ENCODE data around the gene OLIG2.

Gene OLIG2

DNA sequence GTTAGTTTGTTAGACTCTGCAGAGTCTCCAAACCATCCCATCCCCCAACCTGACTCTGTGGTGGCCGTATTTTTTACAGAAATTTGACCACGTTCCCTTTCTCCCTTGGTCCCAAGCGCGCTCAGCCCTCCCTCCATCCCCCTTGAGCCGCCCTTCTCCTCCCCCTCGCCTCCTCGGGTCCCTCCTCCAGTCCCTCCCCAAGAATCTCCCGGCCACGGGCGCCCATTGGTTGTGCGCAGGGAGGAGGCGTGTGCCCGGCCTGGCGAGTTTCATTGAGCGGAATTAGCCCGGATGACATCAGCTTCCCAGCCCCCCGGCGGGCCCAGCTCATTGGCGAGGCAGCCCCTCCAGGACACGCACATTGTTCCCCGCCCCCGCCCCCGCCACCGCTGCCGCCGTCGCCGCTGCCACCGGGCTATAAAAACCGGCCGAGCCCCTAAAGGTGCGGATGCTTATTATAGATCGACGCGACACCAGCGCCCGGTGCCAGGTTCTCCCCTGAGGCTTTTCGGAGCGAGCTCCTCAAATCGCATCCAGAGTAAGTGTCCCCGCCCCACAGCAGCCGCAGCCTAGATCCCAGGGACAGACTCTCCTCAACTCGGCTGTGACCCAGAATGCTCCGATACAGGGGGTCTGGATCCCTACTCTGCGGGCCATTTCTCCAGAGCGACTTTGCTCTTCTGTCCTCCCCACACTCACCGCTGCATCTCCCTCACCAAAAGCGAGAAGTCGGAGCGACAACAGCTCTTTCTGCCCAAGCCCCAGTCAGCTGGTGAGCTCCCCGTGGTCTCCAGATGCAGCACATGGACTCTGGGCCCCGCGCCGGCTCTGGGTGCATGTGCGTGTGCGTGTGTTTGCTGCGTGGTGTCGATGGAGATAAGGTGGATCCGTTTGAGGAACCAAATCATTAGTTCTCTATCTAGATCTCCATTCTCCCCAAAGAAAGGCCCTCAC is at the start of gene OLIG2:
TSS of gene OLIG2 (plus strand) at position 447 of the 954 bp plus-strand sequence. CDS start 928 bp downstream, outside the sequence.
- no peak for DNase-seq

- no peak for DNase-seq
These were observed 48.9 kb upstream of the OLIG2 start for GRCh38 chr21:32976791-32977190.

DNA sequence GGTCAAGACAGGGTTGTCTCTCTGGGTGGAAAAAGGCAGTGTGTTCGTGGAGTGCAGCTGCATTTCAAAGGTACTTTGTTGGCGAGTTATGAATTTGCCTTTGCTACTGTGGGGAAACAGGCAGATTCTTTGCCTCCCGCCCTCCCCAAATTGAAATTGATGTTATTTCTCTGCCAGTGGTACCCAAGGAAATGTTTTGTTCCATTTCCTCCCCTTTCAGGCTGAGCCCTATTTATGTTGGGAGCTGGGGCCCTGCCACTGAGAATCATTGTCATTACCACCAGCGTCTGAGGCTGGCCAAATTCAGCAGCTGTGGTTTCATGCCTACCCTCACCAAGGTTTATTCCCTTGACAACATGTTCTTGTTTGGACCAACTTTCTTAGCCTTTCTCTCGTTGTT is 48.5 kb upstream of the OLIG2 start:
- no peak for DNase-seq

DNA sequence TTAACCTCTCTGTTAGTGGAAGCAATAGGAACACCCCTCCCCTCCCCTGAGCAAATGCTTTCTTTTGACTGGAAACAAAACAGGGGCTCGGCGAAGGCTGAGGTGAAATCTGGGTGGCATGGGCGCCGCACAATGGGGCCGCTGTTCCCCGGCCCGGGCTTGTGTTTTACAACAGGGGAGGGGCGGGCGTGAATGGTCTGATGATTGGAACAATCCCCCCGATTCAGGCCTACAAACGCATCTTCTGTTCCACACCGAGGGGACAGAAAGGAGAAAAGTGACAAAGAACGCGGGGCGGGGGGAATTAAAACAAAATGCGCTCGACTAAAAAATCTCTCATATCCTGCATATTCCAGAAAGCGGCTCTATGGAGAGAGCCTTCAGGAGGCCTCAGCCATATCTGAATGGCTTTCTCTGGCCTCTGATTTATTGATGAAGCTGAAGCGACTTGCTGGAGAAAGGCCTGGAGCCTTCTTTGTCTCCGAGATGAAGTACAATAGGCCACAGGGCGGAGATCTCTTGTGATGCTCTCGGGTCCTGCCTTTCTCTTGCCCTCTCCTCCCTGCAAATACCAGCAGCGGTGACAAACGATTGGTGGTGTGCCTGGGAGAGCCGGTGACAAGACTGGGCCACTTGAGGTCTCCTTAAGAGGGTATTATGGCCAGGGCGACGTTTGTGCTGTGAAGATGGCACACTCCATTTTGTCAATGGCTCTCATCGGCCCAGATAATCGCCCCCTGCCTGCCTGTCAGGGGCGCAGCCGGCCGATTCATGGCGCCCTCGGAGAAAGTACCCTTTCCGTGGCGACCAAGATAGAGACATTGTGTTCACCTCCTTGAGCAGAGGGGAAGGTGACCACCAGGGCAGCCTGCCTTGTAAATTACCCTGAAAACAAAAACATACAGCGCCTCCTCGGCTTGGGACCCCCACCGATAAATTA is 47.1 kb upstream of the OLIG2 start:
- DNase-seq: no peak

- no peak for DNase-seq
These were observed 46.0 kb upstream of the OLIG2 start for GRCh38 chr21:32979598-32980268.

GRCh38 chr21:32981096-32981495 is 44.6 kb upstream of the OLIG2 start:
- DNase-seq: no peak

DNA sequence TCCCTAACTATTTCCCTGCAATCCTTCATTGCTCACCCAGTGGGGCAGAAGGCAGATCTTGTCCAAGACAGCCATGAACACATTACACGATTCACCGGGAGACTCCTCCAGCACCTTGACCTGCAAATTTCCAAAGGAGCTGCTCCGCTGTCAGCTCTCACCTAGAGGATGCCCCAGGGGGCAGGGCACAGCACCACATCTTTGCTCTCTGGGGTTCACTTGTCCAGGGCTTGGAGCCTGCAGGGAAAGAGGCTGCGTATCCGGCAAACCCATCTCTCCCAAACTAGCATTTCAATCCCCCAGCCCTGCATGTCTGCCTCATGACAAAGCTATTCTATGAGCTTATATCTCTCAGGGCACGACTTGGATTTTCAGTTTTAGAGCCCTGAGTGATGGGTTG is 35.1 kb upstream of the OLIG2 start:
- DNase-seq: no peak

DNA sequence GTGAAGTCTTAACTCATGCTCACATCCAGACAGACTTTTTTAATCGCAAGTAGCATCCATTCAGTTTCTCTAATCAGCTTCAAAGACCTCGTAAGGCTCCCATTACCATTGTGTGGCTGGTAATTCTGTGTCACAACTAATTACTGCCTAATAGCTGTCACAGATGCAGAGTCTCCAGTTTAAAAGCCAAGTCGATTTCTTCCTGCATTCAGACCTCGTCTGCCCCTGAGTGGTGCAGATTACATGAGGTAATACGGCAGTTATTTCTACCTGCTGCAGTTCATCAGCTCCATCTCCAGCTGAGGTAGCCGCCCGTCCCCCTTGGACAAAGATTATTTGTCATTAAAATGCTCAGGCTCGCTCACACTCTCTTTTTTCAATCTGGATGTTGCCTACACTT is 34.4 kb upstream of the OLIG2 start:
- DNase-seq: no peak

DNA sequence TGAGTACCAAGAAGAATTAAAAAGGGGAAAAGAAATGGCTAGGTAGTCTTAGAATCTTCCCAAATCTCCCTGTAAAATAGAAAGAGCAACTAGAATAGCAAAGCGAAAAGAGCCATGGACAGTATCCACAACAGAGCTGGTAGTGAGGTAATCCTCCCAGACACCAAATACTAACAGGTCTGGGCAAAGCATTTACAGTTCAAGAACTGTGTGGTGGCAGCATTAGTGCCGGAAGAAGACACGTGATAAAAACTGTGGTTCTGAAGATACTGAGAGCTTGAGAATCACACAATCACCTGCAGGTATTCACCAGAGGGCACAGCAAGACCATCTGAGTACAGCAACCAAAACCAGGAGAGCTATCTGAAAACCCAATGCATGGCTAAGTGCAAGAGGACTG is 31.8 kb upstream of the OLIG2 start:
- no peak for DNase-seq

- no peak for DNase-seq
These were observed 31.4 kb upstream of the OLIG2 start for GRCh38 chr21:32994305-32994704.

GRCh38 chr21:33007747-33008146 is 18.0 kb upstream of the OLIG2 start:
- DNase-seq: no peak

GRCh38 chr21:33008333-33009051 is 17.2 kb upstream of the OLIG2 start:
- DNase-seq: no peak

GRCh38 chr21:33010931-33011330 is 14.8 kb upstream of the OLIG2 start:
- DNase-seq: no peak

- DNase-seq: no peak
These were observed 14.3 kb upstream of the OLIG2 start for GRCh38 chr21:33011462-33011861.

DNA sequence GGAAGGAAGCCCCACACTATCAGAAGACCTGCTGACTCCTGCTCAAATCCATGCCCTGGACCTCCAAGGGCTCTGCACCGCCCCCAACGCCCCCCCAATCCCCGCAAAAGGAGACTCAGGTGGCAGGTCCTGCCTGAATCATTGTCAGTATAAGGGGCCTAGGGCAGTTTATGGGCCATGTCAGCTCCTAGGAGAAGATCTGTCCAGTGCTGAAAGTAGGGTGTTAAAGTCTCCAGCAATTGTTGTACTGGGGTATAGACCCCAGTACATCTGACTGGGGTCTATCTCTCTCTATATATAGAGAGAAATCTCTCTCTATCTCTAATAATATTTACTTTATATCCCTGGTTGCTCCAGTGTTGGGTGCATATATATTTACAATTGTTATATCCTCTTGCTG is 12.1 kb upstream of the OLIG2 start:
- no peak for DNase-seq

GRCh38 chr21:33014331-33014730 is 11.4 kb upstream of the OLIG2 start:
- DNase-seq: no peak

DNA sequence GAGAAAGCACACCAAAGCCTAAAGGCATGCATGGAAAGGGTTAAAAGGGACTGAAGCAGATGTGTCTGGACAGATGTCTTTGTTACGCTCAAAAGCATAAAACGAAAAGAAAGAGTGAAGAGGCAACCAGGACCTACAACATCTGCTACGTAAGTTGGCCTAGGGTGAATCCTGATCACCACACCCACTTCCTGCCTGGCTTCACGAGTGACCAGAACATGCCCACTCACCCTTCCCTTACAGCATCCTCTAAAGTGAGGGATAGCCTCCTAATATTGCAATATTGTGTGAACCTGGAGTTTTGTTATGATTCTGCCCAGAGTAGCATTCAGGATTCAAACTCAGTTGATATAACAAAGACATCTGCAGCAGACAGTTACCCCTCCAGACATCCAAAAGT is 10.6 kb upstream of the OLIG2 start:
- no peak for DNase-seq

- DNase-seq: no peak
These were observed 10.0 kb upstream of the OLIG2 start for GRCh38 chr21:33015756-33016155.

DNA sequence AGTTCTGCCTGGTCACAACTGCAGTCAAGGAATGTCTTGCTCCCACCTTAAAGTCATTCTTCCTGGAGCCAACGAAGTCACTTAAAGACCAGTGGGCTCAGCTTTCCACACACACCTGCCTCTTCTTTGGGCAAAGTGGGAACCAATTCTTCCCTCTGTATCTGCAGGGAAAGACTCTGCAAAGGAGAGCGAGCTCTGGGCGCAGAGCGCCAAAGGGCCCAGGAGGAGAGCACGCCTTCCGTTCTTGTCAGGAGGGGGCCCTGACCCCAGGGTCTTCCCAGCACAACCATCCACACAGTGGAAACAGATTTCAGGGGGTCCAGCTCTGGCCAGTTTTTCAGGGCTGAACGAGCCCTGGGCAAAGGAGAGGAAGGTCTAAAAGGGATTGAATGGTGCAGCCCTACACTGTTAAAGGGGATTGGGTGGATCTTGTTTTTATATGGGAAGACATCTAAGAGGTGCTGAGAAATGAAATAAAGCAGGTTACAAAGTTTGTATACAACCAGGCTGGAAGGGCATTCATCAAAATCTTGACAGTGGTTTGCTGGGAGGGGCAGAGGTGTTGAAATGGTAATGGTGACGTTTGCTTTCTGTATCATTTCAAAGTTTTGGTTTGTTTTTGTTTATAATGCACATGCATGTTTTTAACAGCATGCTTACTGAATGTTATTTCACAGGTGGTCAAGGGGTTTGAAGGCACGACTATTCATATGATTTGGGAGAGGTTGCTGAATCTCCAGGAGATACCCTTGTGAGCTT is 6.8 kb upstream of the OLIG2 start:
- DNase-seq: no peak

DNA sequence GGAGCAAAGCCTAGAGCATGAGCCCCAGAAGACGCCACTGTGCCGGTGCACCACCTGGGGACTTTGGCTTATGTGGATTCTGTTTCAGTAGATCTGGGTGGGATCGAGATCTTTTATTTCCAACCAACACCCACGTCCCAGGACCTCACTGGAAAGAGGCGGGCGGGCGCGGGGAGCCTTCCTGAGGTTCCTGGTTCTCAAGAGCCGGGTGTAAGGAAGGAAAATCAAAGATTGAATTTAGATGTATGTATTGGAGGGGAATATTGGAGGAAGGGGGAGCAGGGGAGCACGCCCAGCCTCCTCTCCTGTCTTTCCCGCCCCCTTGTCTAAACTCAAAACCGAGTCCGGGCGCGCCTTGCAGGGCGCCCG is 6.2 kb upstream of the OLIG2 start:
- no peak for DNase-seq

DNA sequence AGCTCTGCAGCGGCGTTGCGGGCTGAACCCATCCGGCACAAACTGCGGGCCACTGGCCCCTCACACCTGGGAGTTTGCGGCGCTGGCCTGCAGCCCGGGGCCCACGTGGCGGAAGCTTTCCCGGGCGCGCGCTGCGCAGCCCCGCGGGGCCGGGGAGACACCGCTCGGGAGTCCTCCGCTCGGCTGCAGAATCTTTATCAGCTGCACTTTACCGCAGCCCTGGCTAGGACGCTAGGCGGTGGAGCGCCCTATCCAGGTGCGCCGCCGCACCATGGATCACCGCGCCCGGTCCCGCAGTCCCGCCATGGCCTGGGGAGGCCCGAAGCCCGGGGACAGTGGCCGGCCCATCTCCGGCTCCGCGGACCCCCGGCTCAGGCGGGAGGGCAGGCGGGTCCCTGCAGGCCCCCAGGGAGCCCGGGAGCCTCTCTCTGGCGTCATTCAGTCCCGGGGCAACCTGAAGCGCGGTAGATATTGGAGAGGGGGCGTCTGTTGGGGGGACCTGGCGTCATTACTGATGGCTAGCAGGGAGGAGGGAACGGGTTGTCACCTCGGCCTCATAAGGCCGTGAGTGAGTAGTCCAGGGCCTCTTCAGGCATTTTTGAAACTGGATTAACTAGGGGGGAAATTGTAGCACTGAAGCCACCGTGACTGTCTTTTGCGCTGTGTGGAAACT is 5.7 kb upstream of the OLIG2 start:
- DNase-seq: no peak
